ENCODE measurements around the gene ACTL6B. TPM values are rescaled to one million over a fixed set of nuclear protein-coding genes. Genes with fewer than 3 reads are reported as not detected.
"Not testable (repeated sequence)": the region's sequence is repeated elsewhere in the genome, so short reads cannot be mapped to it uniquely, and the experiment has no call there.

ACTL6B gene
- total RNA-seq, result not detected in 2 replicates

- no peak within 1 kb of the TSS for H3K4me3 ChIP-seq (ENCODE audit: low read depth, low read length)
- no peak for TF ChIP-seq CTCF (IDR thresholded peaks at IDR 0.05; ENCODE audit: insufficient read depth, low read depth, low read length)
- peak; percentile 33 for DNase-seq (ENCODE audit: low read depth)
Observed at GRCh38 chr7:100655908-100656674, at the start of gene ACTL6B. Gene ACTL6B (minus strand): TSS chr7:100656448. CDS start chr7:100656354, 94 bp downstream.

- TF ChIP-seq CTCF (IDR thresholded peaks at IDR 0.05; ENCODE audit: insufficient read depth, low read depth, low read length), result peak; percentile 81
- peak; percentile 64 for DNase-seq (ENCODE audit: low read depth)
- peak overlapping the region; percentile 91 for H3K4me3 ChIP-seq (ENCODE audit: low read depth, low read length)
Observed at GRCh38 chr7:100705320-100705752, 49.1 kb upstream of the ACTL6B start.

- not testable (repeated sequence) for H3K4me3 ChIP-seq (ENCODE audit: low read depth, low read length); DNase-seq (ENCODE audit: low read depth)
Observed at GRCh38 chr7:100701089-100701488, 44.8 kb upstream of the ACTL6B start.

- no peak overlapping the region for H3K4me3 ChIP-seq (ENCODE audit: low read depth, low read length)
- no peak for DNase-seq (ENCODE audit: low read depth)
- TF ChIP-seq CTCF (IDR thresholded peaks at IDR 0.05; ENCODE audit: insufficient read depth, low read depth, low read length), result no peak
Observed at GRCh38 chr7:100699018-100699417, 42.8 kb upstream of the ACTL6B start.

GRCh38 chr7:100696123-100696521 lies 39.9 kb upstream of the ACTL6B start:
- DNase-seq (ENCODE audit: low read depth), result no peak
- no peak overlapping the region for H3K4me3 ChIP-seq (ENCODE audit: low read depth, low read length)
- no peak for TF ChIP-seq CTCF (IDR thresholded peaks at IDR 0.05; ENCODE audit: insufficient read depth, low read depth, low read length)

GRCh38 chr7:100694098-100694745 lies 38.0 kb upstream of the ACTL6B start, which contains the start of gene GIGYF1:
Gene GIGYF1 (minus strand): TSS chr7:100694250. CDS start chr7:100688238, 6,012 bp downstream.
- H3K4me3 ChIP-seq (ENCODE audit: low read depth, low read length), result peak within 1 kb of the TSS; percentile 80
- DNase-seq (ENCODE audit: low read depth), result peak; percentile 60
- no peak for TF ChIP-seq CTCF (IDR thresholded peaks at IDR 0.05; ENCODE audit: insufficient read depth, low read depth, low read length)

GRCh38 chr7:100693312-100694097 lies 37.3 kb upstream of the ACTL6B start:
- no peak for DNase-seq (ENCODE audit: low read depth)
- no peak for TF ChIP-seq CTCF (IDR thresholded peaks at IDR 0.05; ENCODE audit: insufficient read depth, low read depth, low read length)
- H3K4me3 ChIP-seq (ENCODE audit: low read depth, low read length), result peak overlapping the region; percentile 80
